ENCODE data around the gene CFAP77.

GRCh38 chr9:132424857-132425674, 15.1 kb downstream of the CFAP77 start:
- TF ChIP-seq POLR2A (IDR thresholded peaks at IDR 0.05; ENCODE audit: low read depth, low read length) (no peak), POLR2AphosphoS5 (IDR thresholded peaks at IDR 0.05; ENCODE audit: low read depth, low read length) (no peak), TAF1 (IDR thresholded peaks at IDR 0.05; ENCODE audit: borderline replicate concordance, low read depth, low read length) (no peak)

All from GM12892 (cell line).